HG03139 (cell line): ENCODE data around the gene F8A1.
"Not testable (repeated sequence)": the region's sequence is repeated elsewhere in the genome, so short reads cannot be mapped to it uniquely, and the experiment has no call there.

Source experiments
- ATAC-seq: cut with Tn5 transposase; IDR thresholded peaks from one replicate; pipeline ENCODE4 v1.9.1; 2021; ENCODE audit not compliant: unreplicated experiment

The F8A1 gene

DNA sequence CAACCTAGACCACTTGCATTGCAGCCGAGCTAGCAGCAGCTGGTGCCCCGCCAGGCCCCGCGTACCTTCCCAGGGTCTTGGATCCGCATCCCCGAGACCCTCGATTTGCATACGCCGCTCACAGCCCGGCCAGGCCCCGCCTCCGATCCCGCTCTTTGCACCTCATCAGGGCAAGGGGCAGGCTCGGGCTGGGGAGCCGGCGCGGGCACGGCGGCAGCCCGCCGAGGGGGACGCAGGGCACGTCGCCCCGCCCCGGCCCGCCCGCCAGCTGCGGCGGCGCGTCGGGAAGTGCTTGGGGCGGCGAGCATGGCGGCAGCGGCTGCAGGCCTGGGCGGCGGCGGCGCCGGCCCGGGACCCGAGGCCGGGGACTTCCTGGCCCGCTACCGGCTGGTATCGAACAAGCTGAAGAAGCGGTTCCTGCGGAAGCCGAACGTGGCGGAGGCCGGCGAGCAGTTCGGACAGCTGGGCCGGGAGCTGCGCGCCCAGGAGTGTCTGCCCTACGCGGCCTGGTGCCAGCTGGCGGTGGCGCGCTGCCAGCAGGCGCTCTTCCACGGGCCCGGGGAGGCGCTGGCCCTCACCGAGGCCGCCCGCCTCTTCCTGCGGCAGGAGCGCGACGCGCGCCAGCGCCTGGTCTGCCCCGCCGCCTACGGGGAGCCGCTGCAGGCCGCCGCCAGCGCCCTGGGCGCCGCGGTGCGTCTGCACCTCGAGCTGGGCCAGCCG is at the start of gene F8A1:
Gene F8A1 (plus strand): TSS at position 287 of the 720 bp plus-strand sequence. CDS start 20 bp downstream, at position 307.
- ATAC-seq: peak; percentile 64

DNA sequence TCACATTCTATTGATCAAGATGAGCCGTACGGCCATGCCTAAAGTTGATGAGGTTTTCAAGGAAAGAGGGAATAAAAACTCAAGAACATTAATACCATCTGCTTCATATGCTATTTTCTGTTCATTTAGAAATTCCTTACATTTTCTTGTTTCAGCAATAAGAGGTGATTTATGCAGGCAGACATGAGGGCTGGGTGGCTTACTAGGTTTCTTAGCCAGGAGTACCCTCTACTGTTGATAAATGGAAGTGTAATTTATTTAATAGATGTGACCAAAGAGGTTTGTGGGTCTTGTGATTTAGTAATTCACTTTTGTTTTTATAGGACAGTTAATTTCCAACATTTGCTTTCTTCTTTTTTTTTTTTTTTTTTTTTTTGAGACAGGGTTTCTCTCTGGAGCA is 45.3 kb upstream of the F8A1 start:
- no peak for ATAC-seq

DNA sequence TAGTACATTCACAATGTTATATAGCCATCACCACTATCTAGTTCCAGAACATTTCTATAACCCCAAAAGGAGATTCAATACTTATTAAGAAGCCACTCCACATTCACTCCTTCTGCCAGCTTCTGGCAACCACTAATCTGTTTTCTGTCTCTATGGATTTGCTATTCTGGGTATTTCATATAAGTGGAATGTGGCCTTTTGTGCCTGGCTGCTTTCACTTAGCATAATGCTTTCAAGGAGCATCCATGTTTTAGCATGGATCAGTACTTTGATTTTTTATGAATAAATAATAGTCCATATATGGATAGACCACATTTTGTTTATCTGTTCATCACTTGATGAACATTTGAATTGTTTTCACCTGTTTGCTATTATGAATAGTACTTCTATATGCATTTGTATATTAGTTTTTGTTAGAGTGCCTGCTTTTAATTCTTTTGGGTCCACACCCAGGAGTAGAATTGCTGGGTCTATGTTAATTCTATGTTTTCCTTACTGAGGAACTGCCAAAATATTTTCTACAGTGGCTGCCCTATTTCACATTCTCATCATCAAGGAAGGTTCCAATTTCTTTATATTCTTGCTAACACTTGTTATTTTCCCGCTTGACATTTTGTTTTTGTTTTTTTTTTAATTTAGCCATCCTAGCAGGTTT is 35.1 kb upstream of the F8A1 start:
- no peak for ATAC-seq

DNA sequence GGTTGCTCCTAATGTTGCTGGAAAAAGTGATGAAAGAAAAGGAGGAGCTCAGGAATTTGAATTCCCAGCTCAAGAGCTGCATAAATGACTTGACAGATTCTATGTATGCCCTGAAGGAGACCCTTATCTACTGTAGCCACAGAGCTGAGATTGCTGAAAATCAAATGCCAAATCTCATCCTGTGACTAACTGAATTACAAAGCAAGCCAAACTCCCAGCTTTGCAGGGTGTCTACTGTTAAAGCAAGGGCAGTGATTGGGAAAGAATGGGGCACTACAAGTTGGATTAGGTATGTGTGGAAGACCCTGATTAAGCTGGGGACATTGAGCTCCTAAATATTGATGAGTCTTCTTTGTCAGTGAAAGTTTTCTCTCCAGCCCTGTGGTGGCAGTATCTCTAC is 30.9 kb upstream of the F8A1 start:
- ATAC-seq: no peak

DNA sequence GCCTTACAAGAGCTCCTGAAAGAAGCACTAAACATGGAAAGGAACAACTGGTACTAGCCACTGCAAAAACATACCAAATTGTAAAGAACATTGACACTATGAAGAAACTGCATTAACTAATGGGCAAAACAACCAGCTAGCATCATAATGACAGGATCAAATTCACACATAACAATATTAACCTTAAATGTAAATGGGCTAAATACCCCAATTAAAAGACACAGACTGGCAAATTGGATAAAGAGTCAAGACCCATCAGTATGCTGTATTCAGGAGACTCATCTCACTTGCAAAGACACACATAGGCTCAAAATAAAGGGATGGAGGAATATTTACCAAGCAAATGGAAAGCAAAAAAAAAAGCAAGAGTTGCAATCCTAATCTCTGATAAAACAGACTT is 17.6 kb upstream of the F8A1 start:
- ATAC-seq: not testable (repeated sequence)

DNA sequence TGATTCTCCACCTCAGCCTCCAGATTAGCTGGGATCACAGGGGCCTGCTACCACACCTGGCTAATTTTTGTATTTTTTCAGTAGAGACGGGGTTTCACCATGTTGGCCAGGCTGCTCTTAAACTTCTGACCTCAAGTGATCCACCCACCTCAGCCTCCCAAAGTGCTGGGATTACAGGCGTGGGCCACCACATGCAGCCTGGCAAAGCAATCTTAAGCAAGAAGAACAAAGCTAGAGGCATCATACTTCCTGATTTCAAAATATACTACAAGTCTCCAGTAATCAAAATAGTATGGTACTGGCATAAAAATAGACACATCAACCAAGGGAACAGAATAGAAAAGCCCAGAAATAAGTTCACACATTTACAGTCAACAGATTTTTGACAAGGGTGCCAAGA is 12.8 kb upstream of the F8A1 start:
- ATAC-seq: no peak

DNA sequence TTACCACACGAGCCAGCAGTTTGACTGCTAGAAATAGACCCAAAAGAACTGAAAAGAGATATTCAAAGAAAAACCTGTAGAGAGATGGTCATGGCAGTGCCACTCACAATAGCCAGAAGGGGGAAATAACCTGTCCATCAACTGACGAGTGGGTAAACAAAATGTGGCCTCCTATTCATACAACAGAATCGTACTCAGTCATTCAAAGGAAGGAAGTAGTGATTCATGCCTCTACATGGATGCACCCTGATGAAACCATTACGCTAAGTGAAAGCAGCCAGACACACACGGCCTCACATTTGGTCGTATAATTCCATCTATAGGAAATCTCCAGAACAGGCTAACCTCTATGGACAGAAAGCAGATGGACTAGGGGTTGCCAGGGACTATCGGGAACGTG is 2.1 kb upstream of the F8A1 start:
- not testable (repeated sequence) for ATAC-seq

DNA sequence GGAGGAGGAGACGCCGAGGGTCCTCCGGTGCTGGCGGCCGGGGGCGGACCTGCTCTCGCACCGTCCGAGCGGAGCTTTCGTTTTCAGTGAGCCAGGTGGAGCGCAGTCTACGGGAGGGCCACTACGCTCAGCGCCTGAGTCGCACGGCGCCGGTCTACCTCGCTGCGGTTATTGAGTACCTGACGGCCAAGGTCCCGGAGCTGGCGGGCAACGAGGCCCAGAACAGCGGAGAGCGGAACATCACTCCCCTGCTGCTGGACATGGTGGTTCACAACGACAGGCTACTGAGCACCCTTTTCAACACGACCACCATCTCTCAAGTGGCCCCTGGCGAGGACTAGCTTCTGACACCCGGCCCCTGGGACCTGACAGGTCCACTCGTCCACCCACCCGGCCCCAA is 1.1 kb upstream of the F8A1 start:
- not testable (repeated sequence) for ATAC-seq

DNA sequence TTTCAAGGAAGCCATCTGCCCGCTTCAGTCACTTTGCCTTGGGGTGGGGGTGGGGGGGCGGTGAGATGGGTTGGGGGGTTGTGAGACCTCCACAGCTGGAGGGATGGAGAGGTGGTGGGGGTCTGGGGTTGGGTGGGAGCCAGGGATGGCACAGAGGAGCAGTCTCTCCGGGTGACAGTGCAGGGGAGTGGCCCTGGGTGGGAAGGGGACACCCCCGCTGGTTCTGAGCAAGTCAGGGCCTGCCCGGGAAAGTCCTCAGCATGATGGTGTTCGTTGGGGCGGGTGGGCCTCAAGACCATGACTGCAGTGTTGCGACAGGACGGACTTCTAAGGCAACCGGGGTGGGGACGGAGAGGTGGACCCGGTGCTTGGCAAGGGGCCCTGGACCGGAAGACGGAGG is 606 bp upstream of the F8A1 start:
- ATAC-seq: not testable (repeated sequence)

DNA sequence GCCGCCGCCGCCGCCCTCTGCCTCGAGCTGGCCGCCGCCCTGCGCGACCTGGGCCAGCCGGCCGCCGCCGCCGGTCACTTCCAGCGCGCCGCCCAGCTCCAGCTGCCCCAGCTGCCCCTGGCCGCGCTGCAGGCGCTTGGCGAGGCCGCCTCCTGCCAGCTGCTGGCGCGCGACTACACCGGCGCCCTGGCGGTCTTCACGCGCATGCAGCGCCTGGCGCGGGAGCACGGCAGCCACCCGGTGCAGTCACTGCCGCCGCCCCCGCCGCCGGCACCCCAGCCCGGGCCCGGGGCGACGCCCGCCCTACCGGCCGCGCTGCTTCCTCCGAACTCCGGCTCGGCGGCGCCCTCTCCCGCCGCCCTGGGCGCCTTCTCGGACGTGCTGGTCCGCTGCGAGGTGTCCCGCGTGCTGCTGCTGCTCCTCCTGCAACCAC is 650 bp downstream of the F8A1 start:
- peak; percentile 49 for ATAC-seq

DNA sequence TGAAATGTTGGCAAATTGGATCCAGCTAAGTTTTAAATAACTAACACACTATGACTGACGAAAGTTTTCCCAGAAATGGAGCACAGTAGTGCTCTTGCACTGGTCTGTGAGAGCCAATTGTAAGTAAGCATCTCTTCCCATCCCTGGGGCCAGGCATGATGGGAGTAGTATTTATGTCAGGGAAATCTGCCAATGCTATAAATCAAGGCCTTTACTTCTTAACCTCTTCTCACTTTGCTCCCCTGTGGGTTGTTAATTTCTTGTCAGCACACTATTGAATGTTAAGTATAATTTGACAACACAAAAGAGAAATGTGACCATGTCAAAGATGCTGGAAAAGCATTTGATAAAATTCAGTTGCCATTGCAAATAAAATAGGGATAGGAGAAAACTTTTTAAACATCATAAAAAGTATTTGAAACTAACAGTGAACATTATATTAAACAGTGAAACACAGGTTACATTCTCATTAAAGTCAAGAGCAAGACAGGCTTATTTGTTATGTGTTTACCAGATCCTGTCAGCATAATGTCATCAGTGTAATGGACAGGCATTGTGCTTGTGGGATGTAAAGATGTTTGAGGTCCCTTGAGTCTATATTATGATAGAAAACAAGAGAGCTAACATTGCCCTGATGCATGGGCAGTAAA is 5.0 kb downstream of the F8A1 start:
- no peak for ATAC-seq

DNA sequence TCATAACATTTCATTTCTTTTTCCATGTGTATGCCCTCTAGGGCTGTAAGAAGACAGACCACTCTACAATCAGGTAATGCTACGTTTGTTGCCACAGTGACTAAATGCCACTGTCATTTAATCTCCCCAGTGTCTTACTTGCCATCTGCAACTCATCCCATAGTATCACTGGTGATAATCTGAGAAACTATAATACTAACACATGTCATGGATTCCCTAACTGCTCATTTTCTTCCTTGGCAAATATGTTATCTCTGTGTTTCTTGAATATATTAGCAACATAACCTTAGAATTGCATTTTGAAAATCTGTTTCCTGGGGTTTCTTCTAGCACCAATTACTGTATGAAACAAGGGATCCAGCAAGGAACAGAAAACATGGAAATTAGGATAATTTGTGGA is 6.1 kb downstream of the F8A1 start:
- ATAC-seq: no peak

DNA sequence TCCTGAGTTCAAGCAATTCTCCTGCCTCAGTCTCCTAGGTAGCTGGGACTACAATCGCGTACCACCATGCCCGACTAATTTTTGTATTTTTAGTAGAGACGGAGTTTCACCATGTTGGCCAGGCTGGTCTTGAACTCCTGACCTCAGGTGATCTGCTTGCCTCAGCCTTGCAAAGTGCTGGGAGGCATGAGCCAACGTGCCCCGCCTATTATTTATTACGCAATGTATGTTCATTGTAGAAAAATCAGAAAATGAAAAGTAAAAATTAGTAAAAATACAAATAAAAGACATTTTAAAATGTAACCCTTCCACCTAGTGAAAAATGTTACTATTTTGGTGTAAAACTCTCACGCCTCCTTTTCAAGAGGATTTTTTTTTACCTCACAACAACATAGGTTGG is 14.2 kb downstream of the F8A1 start:
- ATAC-seq: no peak

DNA sequence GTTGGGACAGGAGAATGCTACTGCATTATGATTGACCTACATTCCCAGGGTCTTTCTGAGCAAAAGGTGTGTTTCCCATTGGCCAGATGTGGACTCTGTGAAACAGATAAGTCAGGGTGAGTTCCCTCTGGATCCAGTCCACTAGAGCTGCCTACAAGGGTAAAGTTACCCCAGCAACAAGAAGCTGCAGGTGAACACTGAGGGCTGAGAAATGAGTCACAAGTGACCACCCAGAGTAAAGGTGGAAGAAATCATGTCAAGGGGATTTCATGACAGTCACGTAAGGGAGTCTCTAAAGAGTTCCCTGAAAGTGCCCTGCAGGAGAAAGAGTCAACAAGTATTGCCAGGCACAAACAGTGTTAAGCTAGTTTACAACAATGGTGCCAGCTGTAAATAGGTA is 16.3 kb downstream of the F8A1 start:
- no peak for ATAC-seq

DNA sequence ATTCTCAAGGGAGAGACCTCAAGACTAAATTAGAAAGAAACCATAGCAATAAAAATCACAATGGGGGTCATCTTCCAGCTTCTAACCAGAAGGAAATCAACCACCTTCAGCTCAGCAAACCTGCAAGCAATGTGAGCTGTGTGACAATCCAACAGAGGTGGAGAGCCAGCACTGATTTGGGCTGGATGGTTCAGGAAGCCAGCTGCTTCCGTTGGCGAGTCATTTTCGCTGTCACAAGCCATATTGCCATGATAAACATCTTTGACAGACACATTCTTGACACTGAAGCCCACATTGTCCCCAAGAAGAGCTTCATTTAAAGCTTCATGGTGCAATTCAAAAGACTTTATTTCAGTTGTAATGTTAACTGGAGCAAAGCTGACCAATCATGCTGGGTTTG is 22.7 kb downstream of the F8A1 start:
- no peak for ATAC-seq

DNA sequence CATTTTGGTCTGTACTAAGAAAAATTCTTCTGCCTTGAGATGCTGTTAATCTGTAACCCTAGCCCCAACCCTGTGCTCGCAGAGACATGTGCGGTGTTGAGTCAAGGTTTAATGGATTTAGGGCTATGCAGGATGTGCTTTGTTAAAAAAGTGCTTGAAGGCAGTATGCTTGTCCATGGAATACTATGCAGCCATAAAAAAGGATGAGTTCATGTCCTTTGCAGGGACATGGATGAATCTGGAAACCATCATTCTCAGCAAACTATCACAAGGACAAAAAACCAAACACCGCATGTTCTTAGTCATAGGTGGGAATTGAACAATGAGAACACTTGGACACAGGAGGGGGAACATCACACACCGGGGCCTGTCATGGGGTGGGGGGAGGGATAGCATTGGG is 23.9 kb downstream of the F8A1 start:
- ATAC-seq: not testable (repeated sequence)

DNA sequence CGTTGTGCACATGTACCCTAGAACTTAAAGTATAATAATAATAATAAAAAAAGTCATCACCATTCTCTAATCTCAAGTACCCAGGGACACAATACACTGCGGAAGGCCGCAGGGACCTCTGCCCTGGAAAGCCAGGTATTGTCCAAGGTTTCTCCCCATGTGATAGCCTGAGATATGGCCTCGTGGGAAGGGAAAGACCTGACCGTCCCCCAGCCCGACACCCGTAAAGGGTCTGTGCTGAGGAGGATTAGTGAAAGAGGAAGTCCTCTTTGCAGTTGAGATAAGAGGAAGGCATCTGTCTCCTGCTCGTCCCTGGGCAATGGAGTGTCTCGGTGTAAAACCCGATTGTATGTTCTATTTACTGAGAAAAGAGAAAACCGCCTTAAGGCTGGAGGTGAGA is 24.4 kb downstream of the F8A1 start:
- ATAC-seq: not testable (repeated sequence)

DNA sequence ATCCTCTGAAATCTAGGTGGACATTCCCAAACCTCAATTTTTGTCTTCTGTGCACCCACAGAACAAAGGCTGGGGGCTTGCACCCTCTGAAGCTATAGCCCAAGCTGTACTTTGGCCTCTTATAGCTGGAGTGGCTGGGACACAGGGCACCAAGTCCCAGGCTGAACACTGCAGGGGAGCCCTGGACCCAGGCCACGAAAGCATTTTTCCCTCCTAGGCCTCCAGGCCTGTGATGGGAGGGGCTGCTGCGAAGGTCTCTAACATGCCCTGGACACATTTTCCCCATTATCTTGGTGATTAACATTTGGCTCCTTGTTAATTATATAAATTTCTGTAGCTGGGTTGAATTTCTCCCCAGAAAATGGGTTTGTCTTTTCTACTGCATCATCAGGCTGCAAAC is 27.9 kb downstream of the F8A1 start:
- ATAC-seq: no peak

DNA sequence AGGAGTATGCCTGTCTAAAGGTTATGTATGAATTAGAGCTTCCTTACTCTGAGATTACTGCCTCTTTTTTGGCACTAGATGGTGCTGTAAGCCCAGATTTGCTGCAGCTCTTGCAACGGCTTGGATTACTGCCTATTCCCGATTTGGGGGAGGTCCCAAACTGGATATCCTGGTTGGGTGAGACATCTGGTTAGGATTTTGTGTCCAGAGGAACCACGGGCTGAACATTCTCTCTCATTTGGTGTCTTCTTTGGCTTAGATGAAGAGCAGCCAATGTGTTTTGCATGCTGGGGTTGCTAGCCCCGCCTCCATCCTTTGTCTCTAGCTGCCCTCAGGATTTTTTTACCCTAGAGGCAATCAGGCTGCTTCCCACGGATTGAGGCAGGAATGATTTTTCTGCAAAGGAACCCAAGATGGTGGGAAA is 31.9 kb downstream of the F8A1 start:
- ATAC-seq: no peak

DNA sequence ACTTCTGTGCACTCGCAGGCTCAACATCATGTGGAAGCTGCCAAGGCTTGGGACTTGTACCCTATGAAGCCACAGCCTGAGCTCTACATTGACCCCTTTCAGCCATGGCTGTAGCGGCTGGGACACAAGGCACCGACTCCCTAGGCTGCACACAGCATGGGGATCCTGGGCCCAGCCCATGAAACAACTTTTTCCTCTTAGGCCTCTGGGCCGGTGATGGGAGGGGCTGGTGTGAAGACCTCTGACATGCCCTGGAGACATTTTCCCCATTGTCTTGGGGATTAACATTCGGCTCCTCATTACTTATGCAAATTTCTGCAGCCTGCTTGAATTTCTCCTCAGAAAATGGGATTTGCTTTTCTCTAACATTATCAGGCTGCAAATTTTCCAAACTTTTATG is 38.6 kb downstream of the F8A1 start:
- not testable (repeated sequence) for ATAC-seq
